MM.1S (cell line): ENCODE results near the gene TENM4.

ENCODE experiments used
- DNase-seq: peaks from one replicate; pipeline ENCODE4 v3.0.0-alpha.2; 2015
- H2AFZ ChIP-seq: fragments of 300-600 bp; sonication (generic); 2 replicates; pipeline ENCODE4 v1.6.0; 2016; ENCODE audit warnings: antibody characterized with exemption, low read length
- H3F3A ChIP-seq: fragments of 300-600 bp; sonication (generic); 2 replicates; pipeline ENCODE4 v1.6.1; 2016; ENCODE audit warnings: mild to moderate bottlenecking, antibody characterized with exemption, low read length, moderate library complexity, mixed read lengths; ENCODE audit not compliant: insufficient read depth
- H3K27ac ChIP-seq: fragments of 300-600 bp; sonication (generic); 2 replicates; pipeline ENCODE4 v1.5.1; 2016; ENCODE audit warnings: mild to moderate bottlenecking, low read length
- H3K27me3 ChIP-seq: fragments of 300-600 bp; sonication (generic); replicated peaks from 2 replicates; pipeline ENCODE4 v1.6.0; 2016; ENCODE audit warnings: low read length; ENCODE audit not compliant: insufficient read depth
- H3K36me3 ChIP-seq: fragments of 300-600 bp; sonication (generic); replicated peaks from 2 replicates; pipeline ENCODE4 v1.6.1; 2016; ENCODE audit warnings: mild to moderate bottlenecking, low read length, mixed read lengths; ENCODE audit not compliant: insufficient read depth
- H3K4me1 ChIP-seq: fragments of 300-600 bp; sonication (generic); 2 replicates; pipeline ENCODE4 v1.6.1; 2016; ENCODE audit warnings: low read length, mixed read lengths
- H3K4me2 ChIP-seq: fragments of 300-600 bp; sonication (generic); 2 replicates; pipeline ENCODE4 v1.6.0; 2016; ENCODE audit warnings: low read depth, low read length
- H3K4me3 ChIP-seq: fragments of 300-600 bp; sonication (generic); 2 replicates; pipeline ENCODE4 v1.5.1; 2016; ENCODE audit warnings: low read length, mixed read lengths
- H3K79me2 ChIP-seq: fragments of 300-600 bp; sonication (generic); 2 replicates; pipeline ENCODE4 v1.6.1; 2016; ENCODE audit warnings: mixed run types, low read length, mixed read lengths
- H3K9ac ChIP-seq: fragments of 300-600 bp; sonication (generic); 2 replicates; pipeline ENCODE4 v1.6.1; 2016; ENCODE audit warnings: low read length, mixed read lengths
- H3K9me2 ChIP-seq: fragments of 300-600 bp; sonication (generic); replicated peaks from 2 replicates; pipeline ENCODE4 v1.6.1; 2016; ENCODE audit warnings: mild to moderate bottlenecking, low read length, mixed read lengths; ENCODE audit not compliant: insufficient read depth
- H3K9me3 ChIP-seq: fragments of 300-600 bp; sonication (generic); replicated peaks from 2 replicates; pipeline ENCODE4 v1.6.1; 2016; ENCODE audit warnings: mild to moderate bottlenecking, low read length, mixed read lengths; ENCODE audit not compliant: insufficient read depth
- H4K20me1 ChIP-seq: fragments of 300-600 bp; sonication (generic); 2 replicates; pipeline ENCODE4 v1.6.1; 2016; ENCODE audit warnings: mild to moderate bottlenecking, low read length, moderate library complexity, mixed read lengths; ENCODE audit not compliant: insufficient read depth
- EZH2 ChIP-seq: fragments of 300-600 bp; sonication (generic); optimal IDR thresholded peaks from 2 replicates; pipeline ENCODE3; 2017; ENCODE audit warnings: low read depth, mild to moderate bottlenecking, antibody characterized with exemption, low read length, mixed read lengths
- EZH2phosphoT487 ChIP-seq: fragments of 300-600 bp; sonication (generic); IDR thresholded peaks from 2 replicates; pipeline ENCODE4 v1.6.1; 2018; ENCODE audit warnings: antibody characterized with exemption, low read length
- TF ChIP-seq, protein P1 (sequence below): fragments of 300-600 bp; sonication (generic); IDR thresholded peaks from 2 replicates; pipeline ENCODE4 v1.5.1; 2016; ENCODE audit warnings: antibody characterized with exemption, low read length, mixed read lengths

Gene TENM4

DNA sequence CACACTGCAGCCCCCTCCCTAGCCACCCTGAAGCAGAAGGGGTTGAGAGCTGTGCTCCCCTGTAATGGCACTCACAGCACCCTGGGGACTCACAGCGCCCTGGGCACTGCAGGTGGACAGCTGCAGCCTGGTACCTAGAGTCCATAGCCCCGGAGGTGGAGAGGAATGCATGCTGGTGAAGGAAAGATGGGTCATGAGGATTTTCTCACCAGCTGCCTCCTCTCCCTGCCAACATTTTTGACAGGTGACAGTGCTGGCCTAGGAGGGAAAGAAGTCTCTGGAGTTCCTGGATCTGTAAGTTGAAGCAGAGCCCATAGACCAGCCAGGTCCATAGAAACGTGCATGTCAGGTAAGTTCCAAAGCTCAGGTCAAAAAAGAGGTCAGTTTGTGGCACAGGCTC lies 330.5 kb downstream of the TENM4 start:
- no peaks in the 10 kb centered on the region for H3K4me1 ChIP-seq
- H3K4me2 ChIP-seq: no peak overlapping the region
- no peaks in the 10 kb centered on the region for H3F3A ChIP-seq
- H3K36me3 ChIP-seq: no peaks in the 10 kb centered on the region
- no peak overlapping the region for H3K4me3 ChIP-seq
- no peaks in the 10 kb centered on the region for H4K20me1 ChIP-seq
- no peak for TF ChIP-seq EZH2phosphoT487
- TF ChIP-seq, protein P1, sequence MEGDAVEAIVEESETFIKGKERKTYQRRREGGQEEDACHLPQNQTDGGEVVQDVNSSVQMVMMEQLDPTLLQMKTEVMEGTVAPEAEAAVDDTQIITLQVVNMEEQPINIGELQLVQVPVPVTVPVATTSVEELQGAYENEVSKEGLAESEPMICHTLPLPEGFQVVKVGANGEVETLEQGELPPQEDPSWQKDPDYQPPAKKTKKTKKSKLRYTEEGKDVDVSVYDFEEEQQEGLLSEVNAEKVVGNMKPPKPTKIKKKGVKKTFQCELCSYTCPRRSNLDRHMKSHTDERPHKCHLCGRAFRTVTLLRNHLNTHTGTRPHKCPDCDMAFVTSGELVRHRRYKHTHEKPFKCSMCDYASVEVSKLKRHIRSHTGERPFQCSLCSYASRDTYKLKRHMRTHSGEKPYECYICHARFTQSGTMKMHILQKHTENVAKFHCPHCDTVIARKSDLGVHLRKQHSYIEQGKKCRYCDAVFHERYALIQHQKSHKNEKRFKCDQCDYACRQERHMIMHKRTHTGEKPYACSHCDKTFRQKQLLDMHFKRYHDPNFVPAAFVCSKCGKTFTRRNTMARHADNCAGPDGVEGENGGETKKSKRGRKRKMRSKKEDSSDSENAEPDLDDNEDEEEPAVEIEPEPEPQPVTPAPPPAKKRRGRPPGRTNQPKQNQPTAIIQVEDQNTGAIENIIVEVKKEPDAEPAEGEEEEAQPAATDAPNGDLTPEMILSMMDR: no peak
- no peak for TF ChIP-seq EZH2
- no peaks in the 10 kb centered on the region for H3K27me3 ChIP-seq
- no peak overlapping the region for H3K27ac ChIP-seq
- H2AFZ ChIP-seq: no peak overlapping the region
- H3K9me2 ChIP-seq: no peaks in the 10 kb centered on the region
- no peaks in the 10 kb centered on the region for H3K79me2 ChIP-seq
- DNase-seq: no peak
- H3K9ac ChIP-seq: no peak overlapping the region
- no peaks in the 10 kb centered on the region for H3K9me3 ChIP-seq

DNA sequence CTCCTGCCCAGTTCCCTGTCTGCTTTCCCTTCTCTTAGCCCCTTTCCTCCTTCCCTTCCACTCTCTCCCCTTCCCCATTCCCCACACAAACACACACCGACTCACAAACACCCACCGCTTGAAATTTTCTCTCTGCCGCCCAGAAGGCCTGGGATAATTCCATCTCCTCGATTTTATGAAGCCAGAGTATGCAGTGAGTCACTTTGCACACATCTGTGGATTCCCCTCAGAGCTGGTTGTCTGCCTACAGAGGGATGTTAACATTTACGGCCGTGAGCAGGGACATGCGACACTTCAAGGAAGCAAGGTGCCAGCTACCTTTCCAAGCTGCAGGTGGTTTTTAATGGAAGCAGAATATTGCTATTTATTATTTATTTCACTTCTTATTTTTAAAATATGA lies 332.0 kb downstream of the TENM4 start:
- no peak for DNase-seq
- H3F3A ChIP-seq: no peaks in the 10 kb centered on the region
- no peak overlapping the region for H3K27ac ChIP-seq
- H3K36me3 ChIP-seq: no peaks in the 10 kb centered on the region
- H2AFZ ChIP-seq: no peak overlapping the region
- no peak overlapping the region for H3K4me2 ChIP-seq
- no peaks in the 10 kb centered on the region for H4K20me1 ChIP-seq
- H3K4me3 ChIP-seq: no peak overlapping the region
- no peaks in the 10 kb centered on the region for H3K4me1 ChIP-seq
- H3K79me2 ChIP-seq: no peaks in the 10 kb centered on the region
- TF ChIP-seq, protein P1: no peak
- no peak for TF ChIP-seq EZH2
- no peak for TF ChIP-seq EZH2phosphoT487
- no peaks in the 10 kb centered on the region for H3K9me2 ChIP-seq
- no peaks in the 10 kb centered on the region for H3K9me3 ChIP-seq
- H3K27me3 ChIP-seq: no peaks in the 10 kb centered on the region
- H3K9ac ChIP-seq: no peak overlapping the region

DNA sequence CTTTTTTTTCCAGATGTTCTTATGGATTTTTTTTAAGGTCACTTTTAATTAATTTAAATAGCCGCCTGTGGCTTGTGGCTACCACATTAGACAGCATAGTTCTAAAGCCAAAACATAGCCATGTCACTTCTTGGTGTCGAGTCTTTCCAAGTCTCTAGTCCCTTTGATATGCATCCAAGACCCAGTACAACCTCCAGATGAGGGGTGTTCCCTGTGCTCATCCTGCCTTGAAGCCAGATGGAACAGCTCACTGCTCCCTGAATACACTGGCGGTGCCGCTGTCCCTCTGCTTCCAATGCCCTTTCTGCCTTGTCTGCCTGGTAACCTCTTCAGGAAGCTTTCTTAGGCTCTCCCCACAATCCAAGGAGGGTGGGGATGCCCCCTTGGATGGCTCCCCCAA lies 338.0 kb downstream of the TENM4 start:
- Histone ChIP-seq H3F3A (no peaks in the 10 kb centered on the region), H3K9me2 (no peaks in the 10 kb centered on the region), H3K4me3 (no peak overlapping the region), H3K79me2 (no peaks in the 10 kb centered on the region), H3K9ac (no peak overlapping the region), H2AFZ (no peak overlapping the region), H4K20me1 (no peaks in the 10 kb centered on the region), H3K9me3 (no peaks in the 10 kb centered on the region), H3K4me1 (no peaks in the 10 kb centered on the region), H3K27ac (no peak overlapping the region), H3K4me2 (no peak overlapping the region), H3K36me3 (no peaks in the 10 kb centered on the region), H3K27me3 (no peaks in the 10 kb centered on the region)
- DNase-seq: no peak
- TF ChIP-seq EZH2phosphoT487 (no peak), EZH2 (no peak)
- TF ChIP-seq, protein P1: no peak
